Measurements from ENCODE around the gene CGRRF1.

CGRRF1 gene

DNA sequence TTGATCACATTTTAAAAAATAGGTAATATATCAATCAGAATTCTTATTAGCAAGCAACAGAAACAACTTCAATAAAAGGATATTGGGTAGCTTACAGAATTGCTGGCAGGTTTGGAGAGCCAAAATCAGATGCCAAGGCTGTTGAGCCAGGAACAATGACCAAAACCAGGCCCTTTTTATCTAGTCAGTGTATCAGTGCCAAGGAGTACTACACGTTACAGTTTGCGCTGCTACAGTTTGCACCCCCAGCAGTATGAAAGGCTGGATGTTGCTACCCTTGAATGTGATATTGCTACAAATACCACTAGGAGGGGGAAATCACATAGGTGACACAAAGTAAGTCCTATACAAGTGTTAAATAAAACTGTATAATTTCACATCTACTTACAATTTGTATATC lies 19.3 kb downstream of the CGRRF1 start:
- TF ChIP-seq, protein P1, sequence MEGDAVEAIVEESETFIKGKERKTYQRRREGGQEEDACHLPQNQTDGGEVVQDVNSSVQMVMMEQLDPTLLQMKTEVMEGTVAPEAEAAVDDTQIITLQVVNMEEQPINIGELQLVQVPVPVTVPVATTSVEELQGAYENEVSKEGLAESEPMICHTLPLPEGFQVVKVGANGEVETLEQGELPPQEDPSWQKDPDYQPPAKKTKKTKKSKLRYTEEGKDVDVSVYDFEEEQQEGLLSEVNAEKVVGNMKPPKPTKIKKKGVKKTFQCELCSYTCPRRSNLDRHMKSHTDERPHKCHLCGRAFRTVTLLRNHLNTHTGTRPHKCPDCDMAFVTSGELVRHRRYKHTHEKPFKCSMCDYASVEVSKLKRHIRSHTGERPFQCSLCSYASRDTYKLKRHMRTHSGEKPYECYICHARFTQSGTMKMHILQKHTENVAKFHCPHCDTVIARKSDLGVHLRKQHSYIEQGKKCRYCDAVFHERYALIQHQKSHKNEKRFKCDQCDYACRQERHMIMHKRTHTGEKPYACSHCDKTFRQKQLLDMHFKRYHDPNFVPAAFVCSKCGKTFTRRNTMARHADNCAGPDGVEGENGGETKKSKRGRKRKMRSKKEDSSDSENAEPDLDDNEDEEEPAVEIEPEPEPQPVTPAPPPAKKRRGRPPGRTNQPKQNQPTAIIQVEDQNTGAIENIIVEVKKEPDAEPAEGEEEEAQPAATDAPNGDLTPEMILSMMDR (IDR thresholded peaks at IDR 0.05): no peak
- no peak for TF ChIP-seq ZFX (IDR thresholded peaks at IDR 0.05; ENCODE audit: borderline replicate concordance)
- H3K27ac ChIP-seq: no peak overlapping the region

DNA sequence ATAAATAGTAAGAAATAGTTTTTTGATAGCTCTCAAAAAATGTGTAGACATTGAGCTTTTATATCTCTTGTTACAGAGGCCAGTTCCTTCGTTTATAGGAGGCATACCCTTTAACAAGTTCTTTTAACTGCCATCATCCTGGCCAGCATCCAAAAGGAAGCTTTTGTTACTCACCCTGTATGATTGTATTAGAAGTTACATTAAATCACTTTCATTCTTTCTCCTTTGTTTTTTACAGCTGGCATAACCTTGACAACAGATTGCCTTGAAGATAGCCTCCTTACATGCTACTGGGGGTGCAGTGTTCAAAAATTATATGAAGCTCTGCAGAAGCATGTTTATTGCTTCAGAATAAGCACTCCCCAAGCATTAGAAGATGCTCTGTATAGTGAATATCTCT lies 20.1 kb downstream of the CGRRF1 start:
- H3K27ac ChIP-seq: no peak overlapping the region
- TF ChIP-seq ZFX (IDR thresholded peaks at IDR 0.05; ENCODE audit: borderline replicate concordance): no peak
- TF ChIP-seq, protein P1 (IDR thresholded peaks at IDR 0.05): no peak

DNA sequence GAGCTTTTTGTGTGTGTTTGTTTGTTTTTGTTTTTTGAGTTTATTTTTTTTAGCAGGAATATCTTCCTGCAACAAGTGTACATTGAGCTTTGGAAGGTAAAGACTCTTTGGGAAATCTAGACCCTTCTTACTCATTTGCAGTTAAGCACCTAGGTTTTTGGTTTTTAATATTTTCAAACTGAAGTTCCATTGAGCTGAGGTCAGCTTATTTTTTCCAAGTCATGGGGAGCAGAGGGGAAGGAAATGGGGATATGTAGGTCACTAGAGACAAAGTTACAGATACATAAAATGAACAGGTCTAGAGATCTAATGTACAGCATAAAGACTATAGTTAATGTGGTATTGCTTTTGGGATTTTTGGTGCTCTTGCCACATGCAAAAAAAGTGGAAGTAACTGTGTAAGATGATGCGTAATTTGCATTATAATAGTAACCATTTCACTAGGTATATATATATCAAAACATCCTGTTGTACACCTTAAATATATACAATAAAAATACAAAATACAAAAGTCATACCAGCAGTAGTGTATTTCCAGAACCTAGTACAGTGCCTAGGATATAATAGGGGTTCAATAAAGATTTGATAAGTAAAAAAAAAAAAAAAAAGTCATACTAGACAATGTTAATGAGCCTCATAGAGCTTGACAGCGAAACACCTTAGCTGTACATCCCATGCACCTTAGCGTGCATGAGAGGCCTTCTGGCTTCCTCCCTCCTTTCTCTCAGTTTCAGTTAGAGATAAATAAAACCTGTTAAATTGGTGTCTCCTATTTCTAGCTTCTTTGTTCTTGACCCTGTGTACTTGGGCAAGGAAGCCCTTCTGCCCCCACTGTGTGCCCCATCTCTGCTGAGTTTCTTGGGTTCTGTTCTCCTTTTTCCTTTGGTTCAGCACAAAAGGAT lies 22.7 kb downstream of the CGRRF1 start:
- no peak for TF ChIP-seq ZFX (IDR thresholded peaks at IDR 0.05; ENCODE audit: borderline replicate concordance)
- TF ChIP-seq, protein P1 (IDR thresholded peaks at IDR 0.05): no peak
- no peak overlapping the region for H3K27ac ChIP-seq

DNA sequence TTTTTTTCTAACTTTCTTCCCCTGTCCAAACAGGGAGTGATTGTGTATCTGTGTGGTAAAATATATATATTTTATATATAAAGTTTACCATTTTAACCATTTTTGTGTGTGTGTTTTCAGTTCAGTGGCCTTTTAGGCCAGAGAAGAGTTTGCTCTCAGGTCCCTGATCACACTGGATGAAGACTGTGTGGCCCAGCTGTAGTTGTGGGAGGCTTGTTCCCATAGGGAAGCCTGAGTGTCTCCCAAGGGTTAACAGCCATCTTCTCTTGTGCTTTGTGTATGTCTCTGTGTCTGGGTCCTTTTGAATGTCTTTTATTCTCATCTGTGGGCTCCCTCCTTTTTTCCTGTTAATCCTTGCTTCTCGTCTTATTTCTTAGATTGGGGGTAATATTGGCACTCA lies 23.4 kb downstream of the CGRRF1 start:
- no peak for TF ChIP-seq ZFX (IDR thresholded peaks at IDR 0.05; ENCODE audit: borderline replicate concordance)
- TF ChIP-seq, protein P1 (IDR thresholded peaks at IDR 0.05): no peak
- no peak overlapping the region for H3K27ac ChIP-seq

DNA sequence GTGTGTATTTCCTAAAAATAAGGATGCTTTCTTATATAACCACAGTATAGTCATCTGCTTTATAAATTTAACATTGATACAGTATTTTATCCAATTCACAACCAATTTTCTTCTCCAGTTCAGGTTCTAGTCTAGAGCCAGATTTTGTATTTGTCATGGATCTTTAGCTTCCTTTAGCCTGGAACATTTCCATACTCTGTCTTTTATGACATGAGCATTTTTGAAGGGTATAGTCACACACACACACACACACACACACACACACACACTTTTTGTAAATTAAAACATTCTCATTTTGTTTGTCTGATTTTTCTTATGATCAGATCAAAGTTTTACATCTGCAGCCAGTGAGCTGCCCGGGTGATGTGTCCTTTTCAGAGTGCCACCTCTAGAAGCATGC lies 25.4 kb downstream of the CGRRF1 start:
- TF ChIP-seq, protein P1 (IDR thresholded peaks at IDR 0.05): no peak
- no peak for TF ChIP-seq ZFX (IDR thresholded peaks at IDR 0.05; ENCODE audit: borderline replicate concordance)
- H3K27ac ChIP-seq: peak overlapping the region; percentile 72

DNA sequence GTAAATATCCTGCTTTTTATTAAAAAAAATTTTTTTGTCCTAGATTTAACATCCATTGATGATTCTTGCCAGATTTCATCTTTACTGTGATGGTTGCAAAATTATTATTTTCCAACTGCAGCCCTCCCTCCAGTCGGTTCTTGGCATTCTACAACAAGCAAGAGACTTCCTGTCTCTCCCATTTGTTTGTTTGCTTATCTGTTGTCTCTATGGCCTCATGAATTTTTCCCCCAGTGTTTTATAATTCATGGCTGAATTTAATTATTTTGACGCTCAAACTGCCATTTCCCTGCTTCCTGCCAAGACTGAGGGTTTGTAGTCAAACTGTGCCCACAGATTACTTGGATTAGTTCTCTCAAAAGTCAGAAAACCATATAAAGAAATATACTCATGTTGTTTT lies 25.9 kb downstream of the CGRRF1 start:
- TF ChIP-seq, protein P1 (IDR thresholded peaks at IDR 0.05): no peak
- no peak for TF ChIP-seq ZFX (IDR thresholded peaks at IDR 0.05; ENCODE audit: borderline replicate concordance)
- peak overlapping the region; percentile 72 for H3K27ac ChIP-seq

DNA sequence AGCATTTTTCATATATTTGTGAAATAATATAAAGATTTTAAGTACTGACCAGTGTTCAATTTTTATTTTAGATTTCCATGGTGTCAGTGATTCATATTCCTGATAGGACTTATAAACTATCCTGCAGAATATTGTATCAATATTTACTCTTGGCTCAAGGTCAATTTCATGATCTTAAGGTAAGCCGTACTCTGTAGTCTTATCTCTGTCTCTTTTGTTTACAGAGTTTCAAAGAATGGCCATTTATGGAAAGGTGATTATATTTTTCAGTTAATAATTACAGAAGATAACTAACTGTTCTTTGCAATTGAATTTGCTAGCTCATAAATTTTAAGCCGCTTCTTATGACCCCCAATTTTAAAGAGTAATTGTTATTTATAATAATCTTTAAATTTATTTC lies 27.9 kb downstream of the CGRRF1 start:
- H3K27ac ChIP-seq: peak overlapping the region; percentile 72
- TF ChIP-seq, protein P1 (IDR thresholded peaks at IDR 0.05): no peak
- TF ChIP-seq ZFX (IDR thresholded peaks at IDR 0.05; ENCODE audit: borderline replicate concordance): no peak
